HepG2 (cell line): ENCODE measurements around the gene CSF1R. TPM values are rescaled to one million over a fixed set of nuclear protein-coding genes. Genes with fewer than 3 reads are reported as not detected.

Experiments used
- ARID2 ChIP-seq: sonication (generic); formaldehyde crosslinking; IDR thresholded peaks from 2 replicates; pipeline ENCODE4 v1.8.1; 2022; ENCODE audit warnings: mild to moderate bottlenecking, missing genetic modification reagents, borderline replicate concordance
- JUN ChIP-seq: sonication (generic); formaldehyde crosslinking; IDR thresholded peaks from 2 replicates; pipeline ENCODE4 v1.4.0; 2020; ENCODE audit warnings: mild to moderate bottlenecking, missing genetic modification reagents
- MYNN ChIP-seq: sonication (generic); formaldehyde crosslinking; IDR thresholded peaks from 2 replicates; pipeline ENCODE4 v1.4.0; 2020; ENCODE audit warnings: mild to moderate bottlenecking, low read depth, missing genetic modification reagents
- NKX3-1 ChIP-seq: sonication (generic); formaldehyde crosslinking; IDR thresholded peaks from 2 replicates; pipeline ENCODE4 v1.5.0; 2020; ENCODE audit warnings: missing genetic modification reagents
- PTBP1 ChIP-seq: fragments of 200-400 bp; formaldehyde crosslinking; IDR thresholded peaks from 2 replicates; pipeline ENCODE4 v1.6.1; 2018; ENCODE audit warnings: low read length, low read depth; ENCODE audit not compliant: poor library complexity, severe bottlenecking
- SATB2 ChIP-seq: sonication (generic); formaldehyde crosslinking; IDR thresholded peaks from 2 replicates; pipeline ENCODE4 v1.5.0; 2020; ENCODE audit warnings: missing genetic modification reagents
- SMYD3 ChIP-seq: sonication (generic); formaldehyde crosslinking; IDR thresholded peaks from 2 replicates; pipeline ENCODE4 v1.8.1; 2023; ENCODE audit warnings: mild to moderate bottlenecking, missing genetic modification reagents
- THYN1 ChIP-seq: sonication (generic); formaldehyde crosslinking; IDR thresholded peaks from 2 replicates; pipeline ENCODE4 v1.8.1; 2023; ENCODE audit warnings: low read depth, mild to moderate bottlenecking, moderate library complexity, missing genetic modification reagents, borderline replicate concordance
- ZC3H13 ChIP-seq: sonication (generic); formaldehyde crosslinking; IDR thresholded peaks from 2 replicates; pipeline ENCODE4 v1.8.1; 2023; ENCODE audit warnings: mild to moderate bottlenecking, missing genetic modification reagents, moderate library complexity
- ZNF331 ChIP-seq: sonication (generic); formaldehyde crosslinking; IDR thresholded peaks from 2 replicates; pipeline ENCODE4 v1.4.0; 2020; ENCODE audit warnings: missing genetic modification reagents
- ZNF432 ChIP-seq: sonication (generic); formaldehyde crosslinking; IDR thresholded peaks from 2 replicates; pipeline ENCODE4 v1.5.0; 2020; ENCODE audit warnings: missing genetic modification reagents, mild to moderate bottlenecking, borderline replicate concordance
- ZNF777 ChIP-seq: sonication (generic); formaldehyde crosslinking; IDR thresholded peaks from 2 replicates; pipeline ENCODE4 v1.4.0; 2020; ENCODE audit warnings: missing genetic modification reagents
- polyA plus RNA-seq, 8 experiments: library from polyadenylated mRNA; depleted of rRNA in 3 of 8; stranded (reverse) in 7 of 8; unstranded in 1 of 8; fragments of >200 nt; fragmentation: Illumina TruSeq in 4 of 8; extraction: Trizol in 4 of 8; gene quantifications; 2 replicates each; pipeline versions ENCODE4 v1.2.1 to v1.2.3, GENCODE V29; 2011 to 2016; ENCODE audit warnings: low read depth in 4 of 8, missing spikeins in 1 of 8, mixed read lengths in 1 of 8; ENCODE audit not compliant: insufficient read depth in 1 of 8
- total RNA-seq, 5 experiments: library from RNA; depleted of rRNA; stranded (reverse); fragments of >200 nt; fragmentation: Illumina TruSeq; extraction: Trizol; gene quantifications; 2 replicates each; pipeline ENCODE4 v1.2.3, GENCODE V29; 2016; ENCODE audit warnings: low read depth in 1 of 5
- TF ChIP-seq, protein P1 (sequence below): sonication (generic); formaldehyde crosslinking; IDR thresholded peaks from 2 replicates; pipeline ENCODE4 v1.5.1; 2020; ENCODE audit warnings: mild to moderate bottlenecking, missing genetic modification reagents, borderline replicate concordance
- TF ChIP-seq, protein P2 (sequence below): IDR thresholded peaks from 2 replicates; pipeline ENCODE4 v1.6.1; 2016; ENCODE audit warnings: low read depth, borderline replicate concordance
- TF ChIP-seq, protein P3 (sequence below): sonication (generic); formaldehyde crosslinking; IDR thresholded peaks from one replicate; pipeline ENCODE4 v1.5.1; 2020; ENCODE audit warnings: mild to moderate bottlenecking, missing genetic modification reagents; ENCODE audit errors: not compliant biosample characterization

The CSF1R gene
- total and polyA plus RNA-seq, 2 of the 13 experiments (the other 11 are each of a cell fraction or from before 2014, with no cell fraction given), result 0.01 TPM; not detected in 1

DNA sequence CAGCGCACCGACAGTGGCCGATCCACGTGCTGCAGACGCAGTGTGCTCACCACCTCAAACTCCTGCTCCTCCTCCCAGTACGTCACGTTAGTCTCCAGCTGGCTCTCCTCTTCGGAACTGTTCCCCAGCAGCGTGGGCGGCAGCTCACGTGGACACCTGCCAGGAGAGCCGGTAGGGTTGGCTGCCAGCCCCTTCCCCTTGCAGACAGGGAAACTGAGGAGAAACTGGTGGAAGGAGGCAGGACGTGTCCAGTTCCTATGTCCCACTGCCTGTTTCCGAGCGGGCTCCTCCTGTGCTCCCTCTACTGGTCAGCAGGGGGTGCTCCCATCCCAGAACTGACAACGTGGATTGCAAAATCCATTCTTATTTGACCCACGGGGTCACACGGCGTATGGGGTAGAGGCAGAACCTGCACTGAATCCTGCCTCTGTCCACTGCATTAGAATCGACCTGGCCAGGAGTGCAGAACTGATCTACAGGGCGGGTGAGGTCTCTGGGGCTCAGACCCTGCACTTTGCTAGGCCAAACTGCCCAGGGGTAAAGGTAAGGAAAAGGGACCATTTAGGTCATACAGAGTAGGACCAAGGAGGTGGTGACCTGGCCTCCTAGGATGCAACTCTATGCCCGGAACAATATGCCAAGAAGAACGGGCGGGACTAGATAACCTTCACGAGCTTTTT is 43.6 kb upstream of the CSF1R start (continued):
- TF ChIP-seq, protein P1, sequence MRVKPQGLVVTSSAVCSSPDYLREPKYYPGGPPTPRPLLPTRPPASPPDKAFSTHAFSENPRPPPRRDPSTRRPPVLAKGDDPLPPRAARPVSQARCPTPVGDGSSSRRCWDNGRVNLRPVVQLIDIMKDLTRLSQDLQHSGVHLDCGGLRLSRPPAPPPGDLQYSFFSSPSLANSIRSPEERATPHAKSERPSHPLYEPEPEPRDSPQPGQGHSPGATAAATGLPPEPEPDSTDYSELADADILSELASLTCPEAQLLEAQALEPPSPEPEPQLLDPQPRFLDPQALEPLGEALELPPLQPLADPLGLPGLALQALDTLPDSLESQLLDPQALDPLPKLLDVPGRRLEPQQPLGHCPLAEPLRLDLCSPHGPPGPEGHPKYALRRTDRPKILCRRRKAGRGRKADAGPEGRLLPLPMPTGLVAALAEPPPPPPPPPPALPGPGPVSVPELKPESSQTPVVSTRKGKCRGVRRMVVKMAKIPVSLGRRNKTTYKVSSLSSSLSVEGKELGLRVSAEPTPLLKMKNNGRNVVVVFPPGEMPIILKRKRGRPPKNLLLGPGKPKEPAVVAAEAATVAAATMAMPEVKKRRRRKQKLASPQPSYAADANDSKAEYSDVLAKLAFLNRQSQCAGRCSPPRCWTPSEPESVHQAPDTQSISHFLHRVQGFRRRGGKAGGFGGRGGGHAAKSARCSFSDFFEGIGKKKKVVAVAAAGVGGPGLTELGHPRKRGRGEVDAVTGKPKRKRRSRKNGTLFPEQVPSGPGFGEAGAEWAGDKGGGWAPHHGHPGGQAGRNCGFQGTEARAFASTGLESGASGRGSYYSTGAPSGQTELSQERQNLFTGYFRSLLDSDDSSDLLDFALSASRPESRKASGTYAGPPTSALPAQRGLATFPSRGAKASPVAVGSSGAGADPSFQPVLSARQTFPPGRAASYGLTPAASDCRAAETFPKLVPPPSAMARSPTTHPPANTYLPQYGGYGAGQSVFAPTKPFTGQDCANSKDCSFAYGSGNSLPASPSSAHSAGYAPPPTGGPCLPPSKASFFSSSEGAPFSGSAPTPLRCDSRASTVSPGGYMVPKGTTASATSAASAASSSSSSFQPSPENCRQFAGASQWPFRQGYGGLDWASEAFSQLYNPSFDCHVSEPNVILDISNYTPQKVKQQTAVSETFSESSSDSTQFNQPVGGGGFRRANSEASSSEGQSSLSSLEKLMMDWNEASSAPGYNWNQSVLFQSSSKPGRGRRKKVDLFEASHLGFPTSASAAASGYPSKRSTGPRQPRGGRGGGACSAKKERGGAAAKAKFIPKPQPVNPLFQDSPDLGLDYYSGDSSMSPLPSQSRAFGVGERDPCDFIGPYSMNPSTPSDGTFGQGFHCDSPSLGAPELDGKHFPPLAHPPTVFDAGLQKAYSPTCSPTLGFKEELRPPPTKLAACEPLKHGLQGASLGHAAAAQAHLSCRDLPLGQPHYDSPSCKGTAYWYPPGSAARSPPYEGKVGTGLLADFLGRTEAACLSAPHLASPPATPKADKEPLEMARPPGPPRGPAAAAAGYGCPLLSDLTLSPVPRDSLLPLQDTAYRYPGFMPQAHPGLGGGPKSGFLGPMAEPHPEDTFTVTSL (CRISPR knock-in tag), result no peak
- TF ChIP-seq, protein P2, sequence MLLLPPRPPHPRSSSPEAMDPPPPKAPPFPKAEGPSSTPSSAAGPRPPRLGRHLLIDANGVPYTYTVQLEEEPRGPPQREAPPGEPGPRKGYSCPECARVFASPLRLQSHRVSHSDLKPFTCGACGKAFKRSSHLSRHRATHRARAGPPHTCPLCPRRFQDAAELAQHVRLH, result peak; percentile 62; the same call in 1 of the 2 replicates
- TF ChIP-seq NKX3-1 (CRISPR knock-in tag) (no peak), ZC3H13 (CRISPR knock-in tag) (peak; percentile 75; the same call in 1 of the 2 replicates), ZNF432 (CRISPR knock-in tag) (no peak), MYNN (CRISPR knock-in tag) (no peak), ARID2 (no peak), PTBP1 (no peak), ZNF777 (no peak), SATB2 (CRISPR knock-in tag) (no peak), ZNF331 (CRISPR knock-in tag) (peak; percentile 81), SMYD3 (CRISPR knock-in tag) (no peak), THYN1 (no peak), JUN (CRISPR knock-in tag) (no peak)
- TF ChIP-seq, protein P3, sequence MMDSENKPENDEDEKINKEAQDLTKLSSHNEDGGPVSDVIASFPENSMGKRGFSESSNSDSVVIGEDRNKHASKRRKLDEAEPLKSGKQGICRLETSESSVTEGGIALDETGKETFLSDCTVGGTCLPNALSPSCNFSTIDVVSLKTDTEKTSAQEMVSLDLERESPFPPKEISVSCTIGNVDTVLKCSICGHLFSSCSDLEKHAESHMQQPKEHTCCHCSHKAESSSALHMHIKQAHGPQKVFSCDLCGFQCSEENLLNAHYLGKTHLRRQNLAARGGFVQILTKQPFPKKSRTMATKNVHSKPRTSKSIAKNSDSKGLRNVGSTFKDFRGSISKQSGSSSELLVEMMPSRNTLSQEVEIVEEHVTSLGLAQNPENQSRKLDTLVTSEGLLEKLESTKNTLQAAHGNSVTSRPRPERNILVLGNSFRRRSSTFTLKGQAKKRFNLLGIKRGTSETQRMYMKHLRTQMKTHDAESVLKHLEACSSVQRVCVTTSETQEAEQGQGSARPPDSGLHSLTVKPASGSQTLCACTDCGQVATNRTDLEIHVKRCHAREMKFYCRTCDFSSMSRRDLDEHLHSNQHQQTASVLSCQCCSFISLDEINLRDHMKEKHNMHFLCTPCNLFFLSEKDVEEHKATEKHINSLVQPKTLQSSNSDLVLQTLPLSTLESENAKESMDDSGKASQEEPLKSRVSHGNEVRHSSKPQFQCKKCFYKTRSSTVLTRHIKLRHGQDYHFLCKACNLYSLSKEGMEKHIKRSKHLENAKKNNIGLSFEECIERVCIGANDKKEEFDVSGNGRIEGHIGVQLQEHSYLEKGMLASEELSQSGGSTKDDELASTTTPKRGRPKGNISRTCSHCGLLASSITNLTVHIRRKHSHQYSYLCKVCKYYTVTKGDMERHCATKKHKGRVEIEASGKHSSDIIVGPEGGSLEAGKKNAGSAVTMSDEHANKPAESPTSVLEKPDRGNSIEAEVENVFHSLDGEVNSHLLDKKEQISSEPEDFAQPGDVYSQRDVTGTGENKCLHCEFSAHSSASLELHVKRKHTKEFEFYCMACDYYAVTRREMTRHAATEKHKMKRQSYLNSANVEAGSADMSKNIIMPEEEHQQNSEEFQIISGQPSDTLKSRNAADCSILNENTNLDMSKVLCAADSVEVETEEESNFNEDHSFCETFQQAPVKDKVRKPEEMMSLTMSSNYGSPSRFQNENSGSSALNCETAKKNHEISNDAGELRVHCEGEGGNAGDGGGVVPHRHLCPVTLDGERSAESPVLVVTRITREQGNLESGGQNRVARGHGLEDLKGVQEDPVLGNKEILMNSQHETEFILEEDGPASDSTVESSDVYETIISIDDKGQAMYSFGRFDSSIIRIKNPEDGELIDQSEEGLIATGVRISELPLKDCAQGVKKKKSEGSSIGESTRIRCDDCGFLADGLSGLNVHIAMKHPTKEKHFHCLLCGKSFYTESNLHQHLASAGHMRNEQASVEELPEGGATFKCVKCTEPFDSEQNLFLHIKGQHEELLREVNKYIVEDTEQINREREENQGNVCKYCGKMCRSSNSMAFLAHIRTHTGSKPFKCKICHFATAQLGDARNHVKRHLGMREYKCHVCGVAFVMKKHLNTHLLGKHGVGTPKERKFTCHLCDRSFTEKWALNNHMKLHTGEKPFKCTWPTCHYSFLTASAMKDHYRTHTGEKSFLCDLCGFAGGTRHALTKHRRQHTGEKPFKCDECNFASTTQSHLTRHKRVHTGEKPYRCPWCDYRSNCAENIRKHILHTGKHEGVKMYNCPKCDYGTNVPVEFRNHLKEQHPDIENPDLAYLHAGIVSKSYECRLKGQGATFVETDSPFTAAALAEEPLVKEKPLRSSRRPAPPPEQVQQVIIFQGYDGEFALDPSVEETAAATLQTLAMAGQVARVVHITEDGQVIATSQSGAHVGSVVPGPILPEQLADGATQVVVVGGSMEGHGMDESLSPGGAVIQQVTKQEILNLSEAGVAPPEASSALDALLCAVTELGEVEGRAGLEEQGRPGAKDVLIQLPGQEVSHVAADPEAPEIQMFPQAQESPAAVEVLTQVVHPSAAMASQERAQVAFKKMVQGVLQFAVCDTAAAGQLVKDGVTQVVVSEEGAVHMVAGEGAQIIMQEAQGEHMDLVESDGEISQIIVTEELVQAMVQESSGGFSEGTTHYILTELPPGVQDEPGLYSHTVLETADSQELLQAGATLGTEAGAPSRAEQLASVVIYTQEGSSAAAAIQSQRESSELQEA (CRISPR knock-in tag), result no peak
